Thyroid gland (tissue), 4 donors: ENCODE data around the gene CST1. TPM values are rescaled to one million over a fixed set of nuclear protein-coding genes. Genes with fewer than 3 reads are reported as not detected.
"Not testable (repeated sequence)": the region's sequence is repeated elsewhere in the genome, so short reads cannot be mapped to it uniquely, and the experiment has no call there.

Experiments
- DNase-seq, 2 donors: peaks; one replicate each; pipeline ENCODE4 v3.0.0-alpha.2; 2019
- H3K27ac ChIP-seq, 3 donors: fragments of 200-600 bp; sonication (generic); 1 replicate in 2 of 3; 2 replicates in 1 of 3; pipeline ENCODE4 v1.5.1; 2016 to 2019; ENCODE audit warnings: mild to moderate bottlenecking in 1 of 3, moderate library complexity in 1 of 3
- H3K27me3 ChIP-seq: fragments of 200-600 bp; sonication (generic); one replicate; pipeline ENCODE4 v1.5.1; 2019
- H3K36me3 ChIP-seq, 2 donors: fragments of 200-600 bp; sonication (generic); one replicate each; pipeline ENCODE4 v1.5.1; 2016 to 2019
- H3K4me1 ChIP-seq, 2 donors: fragments of 200-600 bp; sonication (generic); one replicate each; pipeline ENCODE4 v1.5.1; 2017 to 2019
- H3K4me3 ChIP-seq, 3 donors: fragments of 200-600 bp; sonication (generic); replicated peaks in 1 of 3; 1 replicate in 2 of 3; 2 replicates in 1 of 3; pipeline ENCODE4 v1.5.1; 2016; ENCODE audit warnings: mild to moderate bottlenecking in 1 of 3
- H3K9me3 ChIP-seq: fragments of 200-600 bp; sonication (generic); one replicate; pipeline ENCODE4 v1.5.1; 2017
- CTCF ChIP-seq, 6 experiments: fragments of 200-600 bp in 3 of 6; fragments of 450-650 bp in 3 of 6; sonication (generic) in 3 of 6; IDR thresholded peaks; one replicate each; pipeline ENCODE4 v1.5.1; 2016 to 2019; ENCODE audit warnings: antibody characterized with exemption in 6 of 6, mild to moderate bottlenecking in 2 of 6, inconsistent platforms in 1 of 6, moderate library complexity in 1 of 6
- POLR2A ChIP-seq, 2 donors: fragments of 450-650 bp; IDR thresholded peaks; one replicate each; pipeline ENCODE4 v1.6.1; 2017; ENCODE audit warnings: antibody characterized with exemption in 2 of 2, mild to moderate bottlenecking in 2 of 2, moderate library complexity in 1 of 2
- WGBS, 2 donors: methylation state at CpG; one replicate each; pipeline ENCODE4 v1.1.5; 2017; 5-methylcytosine and 5-hydroxymethylcytosine counted together
- intact Hi-C: fragments of 100-400 bp; cut with DNase I; formaldehyde crosslinking; loops from one replicate; pipeline ENCODE4 v1.15.1; 2023
- total RNA-seq, 4 donors: library from RNA; depleted of rRNA; stranded (reverse); fragments of >200 nt; gene quantifications; one replicate each; pipeline ENCODE4 v1.2.3, GENCODE V29; 2016

The CST1 gene
- total RNA-seq, 4 donors from 2014 or later, result not detected

- Histone ChIP-seq H3K27ac (no peak overlapping the region), H3K4me3 (no peak overlapping the region), H3K4me1 (no peaks in the 10 kb centered on the region), H3K36me3 (no peaks in the 10 kb centered on the region), H3K9me3 (no peaks in the 10 kb centered on the region), H3K27me3 (no peaks in the 10 kb centered on the region)
- no peak for DNase-seq
- TF ChIP-seq CTCF (IDR thresholded peaks at IDR 0.05), result no peak
- no peak for TF ChIP-seq POLR2A (IDR thresholded peaks at IDR 0.05)
- intact Hi-C loops, result no loop called here
- 93 to 98% methylated on average over 1 of the region's 1 CpG for WGBS, 2 donors
Measured at GRCh38 chr20:23783447-23783846, 32.7 kb upstream of the CST1 start.

DNA sequence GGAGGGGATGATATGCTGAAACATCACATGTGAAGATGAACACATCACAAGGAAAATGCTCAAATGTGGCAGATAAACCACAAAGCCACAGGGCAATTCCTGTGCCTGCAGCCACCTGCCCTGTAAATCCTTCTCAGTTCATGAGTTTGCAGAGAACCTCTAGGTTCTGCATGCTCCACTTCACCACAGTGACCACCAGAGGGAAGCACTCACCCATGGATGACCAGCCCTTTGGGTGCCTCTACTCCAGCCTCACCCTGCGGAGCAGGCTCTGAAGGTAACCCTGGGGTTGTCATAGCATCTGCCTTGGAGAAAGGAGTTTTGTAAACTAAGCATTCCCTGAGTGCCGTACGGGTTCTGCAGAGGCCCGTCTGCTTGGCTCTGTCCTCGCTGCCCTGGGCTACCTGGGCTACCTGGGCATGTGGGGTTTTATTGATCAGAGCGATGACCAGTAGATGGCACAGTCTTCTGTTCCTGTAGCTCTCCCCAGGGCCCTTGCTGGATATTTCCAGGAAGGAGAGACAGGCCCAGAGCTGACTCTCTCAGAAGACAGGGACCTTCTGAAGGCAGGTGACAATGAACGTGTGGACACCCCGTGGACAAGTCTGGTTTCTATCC lies 31.7 kb upstream of the CST1 start:
- Histone ChIP-seq H3K27ac (no peak overlapping the region), H3K4me1 (no peaks in the 10 kb centered on the region), H3K36me3 (no peaks in the 10 kb centered on the region), H3K9me3 (no peaks in the 10 kb centered on the region), H3K27me3 (no peaks in the 10 kb centered on the region), H3K4me3 (no peak overlapping the region)
- WGBS, 2 donors, result 75 to 84% methylated on average over 4 to 6 of the region's 8 CpGs
- DNase-seq, result peak in 1 of 2 donors; percentile 8
- intact Hi-C loops, result no loop called here
- TF ChIP-seq POLR2A (IDR thresholded peaks at IDR 0.05), result no peak
- TF ChIP-seq CTCF (IDR thresholded peaks at IDR 0.05), result peak in 1 of 6 experiments; percentile 37

GRCh38 chr20:23778676-23779075 lies 27.9 kb upstream of the CST1 start:
- H3K36me3 ChIP-seq, intact Hi-C loops, DNase-seq, H3K9me3 ChIP-seq, H3K4me1 ChIP-seq, H3K27me3 ChIP-seq, H3K27ac ChIP-seq, H3K4me3 ChIP-seq: not testable (repeated sequence)

GRCh38 chr20:23777380-23777779 lies 26.6 kb upstream of the CST1 start:
- H3K9me3 ChIP-seq, intact Hi-C loops, H3K36me3 ChIP-seq, DNase-seq, H3K27ac ChIP-seq, H3K4me1 ChIP-seq, H3K4me3 ChIP-seq, H3K27me3 ChIP-seq: not testable (repeated sequence)
- WGBS, 2 donors, result 77 to 90% methylated on average over 8 of the region's 8 CpGs

- Histone ChIP-seq H3K9me3 (no peaks in the 10 kb centered on the region), H3K27ac (no peak overlapping the region), H3K36me3 (no peaks in the 10 kb centered on the region), H3K4me1 (no peaks in the 10 kb centered on the region), H3K4me3 (no peak overlapping the region), H3K27me3 (no peaks in the 10 kb centered on the region)
- intact Hi-C loops, result no loop called here
- WGBS, 2 donors, result 17 to 18% methylated on average over 13 to 14 of the region's 14 CpGs
- TF ChIP-seq CTCF (IDR thresholded peaks at IDR 0.05) (no peak), POLR2A (IDR thresholded peaks at IDR 0.05) (no peak)
- DNase-seq, result no peak
Measured at GRCh38 chr20:23776067-23776771, 25.5 kb upstream of the CST1 start.

GRCh38 chr20:23774081-23774480 lies 23.3 kb upstream of the CST1 start:
- no peaks in the 10 kb centered on the region for H3K27me3 ChIP-seq
- H3K4me1 ChIP-seq, result no peaks in the 10 kb centered on the region
- no peak overlapping the region for H3K27ac ChIP-seq
- no peaks in the 10 kb centered on the region for H3K36me3 ChIP-seq
- no peak overlapping the region for H3K4me3 ChIP-seq
- intact Hi-C loops, result no loop called here
- DNase-seq, result no peak
- H3K9me3 ChIP-seq, result no peaks in the 10 kb centered on the region
- TF ChIP-seq POLR2A (IDR thresholded peaks at IDR 0.05), result no peak
- TF ChIP-seq CTCF (IDR thresholded peaks at IDR 0.05), result no peak
- WGBS, 2 donors, result 88 to 92% methylated on average over 7 of the region's 7 CpGs
